ENCODE results near the gene CAT. TPM values are rescaled to one million over a fixed set of nuclear protein-coding genes. Genes with fewer than 3 reads are reported as not detected.

Gene CAT
- total and polyA plus RNA-seq, 9 of the 15 experiments (the other 6 are each of a cell fraction or from before 2014, with no cell fraction given): 86.7 to 183 (median 114) TPM

- TF ChIP-seq, protein P1, sequence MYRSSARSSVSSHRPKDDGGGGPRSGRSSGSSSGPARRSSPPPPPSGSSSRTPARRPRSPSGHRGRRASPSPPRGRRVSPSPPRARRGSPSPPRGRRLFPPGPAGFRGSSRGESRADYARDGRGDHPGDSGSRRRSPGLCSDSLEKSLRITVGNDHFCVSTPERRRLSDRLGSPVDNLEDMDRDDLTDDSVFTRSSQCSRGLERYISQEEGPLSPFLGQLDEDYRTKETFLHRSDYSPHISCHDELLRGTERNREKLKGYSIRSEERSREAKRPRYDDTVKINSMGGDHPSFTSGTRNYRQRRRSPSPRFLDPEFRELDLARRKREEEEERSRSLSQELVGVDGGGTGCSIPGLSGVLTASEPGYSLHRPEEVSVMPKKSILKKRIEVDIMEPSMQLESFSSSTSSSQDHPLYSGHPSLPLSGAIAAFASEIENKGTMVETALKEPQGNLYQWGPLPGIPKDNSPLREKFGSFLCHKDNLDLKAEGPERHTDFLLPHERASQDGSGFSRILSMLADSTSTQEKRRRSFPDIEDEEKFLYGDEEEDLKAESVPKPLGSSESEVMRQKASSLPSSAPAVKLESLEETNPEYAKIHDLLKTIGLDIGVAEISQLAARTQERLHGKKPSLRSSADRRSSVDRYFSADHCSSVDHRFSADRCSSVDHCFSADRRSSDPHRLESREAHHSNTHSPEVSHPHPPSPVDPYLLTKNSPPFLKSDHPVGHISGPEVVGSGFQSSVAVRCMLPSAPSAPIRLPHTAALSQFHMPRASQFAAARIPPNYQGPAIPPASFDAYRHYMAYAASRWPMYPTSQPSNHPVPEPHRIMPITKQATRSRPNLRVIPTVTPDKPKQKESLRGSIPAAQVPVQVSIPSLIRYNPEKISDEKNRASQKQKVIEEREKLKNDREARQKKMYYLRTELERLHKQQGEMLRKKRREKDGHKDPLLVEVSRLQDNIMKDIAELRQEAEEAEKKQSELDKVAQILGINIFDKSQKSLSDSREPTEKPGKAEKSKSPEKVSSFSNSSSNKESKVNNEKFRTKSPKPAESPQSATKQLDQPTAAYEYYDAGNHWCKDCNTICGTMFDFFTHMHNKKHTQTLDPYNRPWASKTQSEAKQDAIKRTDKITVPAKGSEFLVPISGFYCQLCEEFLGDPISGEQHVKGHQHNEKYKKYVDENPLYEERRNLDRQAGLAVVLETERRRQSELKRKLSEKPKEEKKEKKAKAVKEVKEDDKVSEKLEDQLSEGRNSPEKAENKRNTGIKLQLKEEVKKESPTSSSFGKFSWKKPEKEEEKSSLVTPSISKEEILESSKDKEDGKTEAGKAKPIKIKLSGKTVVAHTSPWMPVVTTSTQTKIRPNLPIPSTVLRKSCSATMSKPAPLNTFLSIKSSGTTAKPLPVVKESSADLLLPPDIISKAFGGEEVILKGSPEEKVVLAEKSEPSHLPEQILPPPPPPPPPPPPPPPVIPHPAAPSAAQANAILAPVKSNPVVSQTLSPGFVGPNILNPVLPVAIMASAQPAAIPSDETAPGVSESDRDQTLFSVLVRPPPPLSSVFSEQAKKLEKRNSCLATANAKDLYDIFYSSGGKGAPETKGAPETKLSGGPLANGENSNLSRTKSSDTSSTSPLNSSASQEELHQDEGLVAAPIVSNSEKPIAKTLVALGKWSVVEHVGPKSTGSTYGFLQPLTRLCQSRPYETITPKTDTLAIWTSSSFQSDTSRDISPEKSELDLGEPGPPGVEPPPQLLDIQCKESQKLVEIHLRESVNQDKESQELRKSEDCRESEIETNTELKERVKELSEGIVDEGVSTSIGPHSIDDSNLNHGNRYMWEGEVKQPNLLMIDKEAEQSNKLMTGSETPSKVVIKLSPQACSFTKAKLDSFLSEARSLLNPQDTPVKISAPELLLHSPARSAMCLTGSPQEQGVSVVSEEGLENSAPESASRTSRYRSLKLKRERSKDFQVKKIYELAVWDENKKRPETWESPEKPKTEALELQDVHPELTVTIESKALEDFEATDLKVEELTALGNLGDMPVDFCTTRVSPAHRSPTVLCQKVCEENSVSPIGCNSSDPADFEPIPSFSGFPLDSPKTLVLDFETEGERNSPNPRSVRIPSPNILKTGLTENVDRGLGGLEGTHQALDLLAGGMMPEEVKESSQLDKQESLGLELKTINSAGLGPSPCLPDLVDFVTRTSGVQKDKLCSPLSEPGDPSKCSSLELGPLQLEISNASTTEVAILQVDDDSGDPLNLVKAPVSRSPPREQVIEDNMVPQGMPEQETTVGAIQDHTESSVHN (IDR thresholded peaks at IDR 0.05; ENCODE audit: borderline replicate concordance in 1 of 2, low read depth in 1 of 2): no peak
Measured at GRCh38 chr11:34508524-34508923, 69.8 kb downstream of the CAT start (continued).

DNA sequence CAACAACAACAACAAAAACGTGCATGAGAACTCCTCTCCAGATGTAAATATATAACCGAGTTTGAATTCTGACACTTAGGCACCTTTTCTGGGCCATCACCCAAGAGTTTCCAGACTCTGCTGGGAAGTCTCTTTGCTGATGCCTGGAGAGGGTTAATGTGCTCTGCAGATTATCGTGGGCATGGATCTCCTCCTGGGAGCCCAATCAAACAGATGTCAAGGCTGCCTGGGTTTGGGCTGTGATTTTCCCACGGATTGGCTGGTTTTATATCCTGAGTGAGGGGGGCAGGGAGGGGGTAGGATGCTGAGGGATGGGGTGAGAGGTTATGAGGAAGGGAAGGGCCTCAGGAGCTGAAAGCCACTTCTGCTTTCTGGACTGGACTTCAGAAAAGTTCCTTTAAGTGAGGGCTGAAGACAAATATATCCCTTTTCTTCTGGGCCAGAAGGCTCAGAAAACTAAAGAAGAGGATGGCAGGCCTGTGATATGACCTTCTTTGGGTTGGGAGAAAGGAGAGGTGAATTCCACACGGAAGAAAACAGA, 70.7 kb downstream of the CAT start:
- no peak overlapping the region for H3K4me2 ChIP-seq (ENCODE audit: insufficient read depth, low read length)
- CTCF ChIA-PET (ENCODE audit: low intra/inter-chr PET ratio): no interaction called here
- WGBS (ENCODE audit: insufficient coverage, low coverage, missing lambda C conversion rate): 2% methylated on average over 5 of the region's 5 CpGs
- no peaks in the 10 kb centered on the region for H4K20me1 ChIP-seq (replicated peaks; ENCODE audit: control insufficient read depth, insufficient read depth, low read length)
- H3K9ac ChIP-seq (ENCODE audit: insufficient read depth in 1 of 2, low read depth in 2 of 2, low read length in 2 of 2): no peak overlapping the region
- no TSS peak for BruUV-seq (replicated peaks)
- ATAC-seq: no peak
- H3K4me1 ChIP-seq (replicated peaks in 1 of 2; ENCODE audit: control insufficient read depth in 2 of 2, insufficient read depth in 2 of 2, low read length in 2 of 2): peaks cover 0 to 3% of the 10 kb centered on the region in 2 experiments; a peak in 1 of 5 replicates
- no peak overlapping the region for H2AFZ ChIP-seq (ENCODE audit: low read depth, low read length)
- H3K79me2 ChIP-seq (ENCODE audit: control insufficient read depth, insufficient read depth, low read length): no peaks in the 10 kb centered on the region
- no peaks in the 10 kb centered on the region for H3K9me1 ChIP-seq (ENCODE audit: control insufficient read depth, insufficient read depth, low read length)
- no peak overlapping the region for H3K27ac ChIP-seq (ENCODE audit: extremely low read depth, low read depth, low read length)
- in situ Hi-C loops (cut with MboI) (no loop called here), intact Hi-C loops (cut with micrococcal nuclease) (no loop called here)
- no peak overlapping the region for H3K4me3 ChIP-seq
- no peak for DNase-seq (ENCODE audit: extremely low read depth in 1 of 4, low spot score in 3 of 4)
- H3K9me3 ChIP-seq (replicated peaks; ENCODE audit: control insufficient read depth, insufficient read depth, low read depth, low read length): no peaks in the 10 kb centered on the region
- TF ChIP-seq, protein P2, sequence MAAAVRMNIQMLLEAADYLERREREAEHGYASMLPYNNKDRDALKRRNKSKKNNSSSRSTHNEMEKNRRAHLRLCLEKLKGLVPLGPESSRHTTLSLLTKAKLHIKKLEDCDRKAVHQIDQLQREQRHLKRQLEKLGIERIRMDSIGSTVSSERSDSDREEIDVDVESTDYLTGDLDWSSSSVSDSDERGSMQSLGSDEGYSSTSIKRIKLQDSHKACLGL (CRISPR knock-in tag; IDR thresholded peaks at IDR 0.05; ENCODE audit: borderline replicate concordance, poor library complexity, severe bottlenecking): no peak
- TF ChIP-seq ZNF354B (CRISPR knock-in tag; IDR thresholded peaks at IDR 0.05) (no peak), SPI1 (IDR thresholded peaks at IDR 0.05; ENCODE audit: borderline replicate concordance, low read depth, low read length) (peak; percentile 87), ZNF311 (CRISPR knock-in tag; IDR thresholded peaks at IDR 0.05) (no peak), NR2C1 (IDR thresholded peaks at IDR 0.05) (no peak), NR2C1 (tag; IDR thresholded peaks at IDR 0.05) (peak; percentile 32; the same call in 1 of the 2 replicates)
- FAIRE-seq: no peak
- POLR2A ChIA-PET: no interaction called here
- no peaks in the 10 kb centered on the region for H3K36me3 ChIP-seq (ENCODE audit: control insufficient read depth, insufficient read depth, low read length)
- H3K27me3 ChIP-seq (ENCODE audit: control insufficient read depth in 2 of 2, insufficient read depth in 2 of 2, low read length in 2 of 2): no peaks in the 10 kb centered on the region
